B cell (primary cell): ENCODE data around the gene PTPRO. TPM values are rescaled to one million over a fixed set of nuclear protein-coding genes. Genes with fewer than 3 reads are reported as not detected.

Experiments used
- ATAC-seq: fragments of 200-7000 bp; cut with Tn5 transposase; one replicate; pipeline ENCODE4 v1.10.0; 2021; ENCODE audit warnings: low read depth, mild to moderate bottlenecking, moderate number of reproducible peaks, moderate library complexity
- CTCF ChIA-PET: fragments of 350-600 bp; sonication (Branson Sonifier 250); formaldehyde crosslinking; loops from one replicate; lab custom pipeline; 2021; ENCODE audit warnings: antibody characterized with exemption, inconsistent platforms; lab: Charles Lee
- POLR2A ChIA-PET: fragments of 350-600 bp; sonication (Branson Sonifier 250); formaldehyde crosslinking; loops from one replicate; lab custom pipeline; 2021; ENCODE audit warnings: antibody characterized with exemption; lab: Charles Lee
- DNase-seq: peaks from one replicate; pipeline ENCODE4 v3.0.0; 2013
- H2AFZ ChIP-seq: 2 replicates; pipeline ENCODE4 v1.6.1; 2012; ENCODE audit warnings: mild to moderate bottlenecking, low read depth, low read length; ENCODE audit not compliant: insufficient read depth, poor library complexity, severe bottlenecking
- H3K27ac ChIP-seq, 2 donors: 1 replicate in 1 of 2; 2 replicates in 1 of 2; pipeline ENCODE4 v1.5.1; 2012 to 2013; ENCODE audit warnings: low read length in 2 of 2, mild to moderate bottlenecking in 2 of 2, moderate library complexity in 1 of 2
- H3K27me3 ChIP-seq, 4 experiments: fragments of 200-600 bp in 1 of 4; sonication (generic) in 1 of 4; replicated peaks in 1 of 4; 1 replicate in 2 of 4; 2 replicates in 2 of 4; pipeline versions ENCODE4 v1.6.1 to v1.7.0; 2013 to 2016; ENCODE audit warnings: low read length in 3 of 4, mild to moderate bottlenecking in 2 of 4, mixed read lengths in 1 of 4, moderate library complexity in 1 of 4; ENCODE audit not compliant: insufficient read depth in 4 of 4, control insufficient read depth in 3 of 4; ENCODE audit errors: control extremely low read depth in 1 of 4
- H3K36me3 ChIP-seq, 2 experiments: replicated peaks in 1 of 2; 1 replicate in 1 of 2; 2 replicates in 1 of 2; pipeline versions ENCODE4 v1.6.1 to v1.7.1; 2013; ENCODE audit warnings: low read length in 1 of 2; ENCODE audit not compliant: insufficient read depth in 2 of 2, control insufficient read depth in 1 of 2; ENCODE audit errors: control extremely low read depth in 1 of 2, extremely low read depth in 1 of 2
- H3K4me1 ChIP-seq, 2 donors: fragments of 200-600 bp in 1 of 2; sonication (generic) in 1 of 2; 1 replicate in 1 of 2; 2 replicates in 1 of 2; pipeline versions ENCODE4 v1.5.1 to v1.6.1; 2013 to 2017; ENCODE audit warnings: low read length in 2 of 2; ENCODE audit not compliant: control insufficient read depth in 2 of 2, insufficient read depth in 2 of 2
- H3K4me2 ChIP-seq: replicated peaks from 2 replicates; pipeline ENCODE3; 2012; ENCODE audit warnings: mild to moderate bottlenecking, low read depth, low read length; ENCODE audit not compliant: poor library complexity, severe bottlenecking
- H3K4me3 ChIP-seq, 5 experiments: fragments of 200-600 bp in 1 of 5; sonication (generic) in 1 of 5; 1 replicate in 3 of 5; 2 replicates in 2 of 5; pipeline versions ENCODE4 v1.5.1 to v1.7.0; 2011 to 2016; ENCODE audit warnings: low read length in 4 of 5, mild to moderate bottlenecking in 4 of 5, low read depth in 2 of 5, control low read depth in 1 of 5, moderate library complexity in 1 of 5; ENCODE audit not compliant: insufficient read depth in 1 of 5; ENCODE audit errors: control extremely low read depth in 1 of 5, extremely low read depth in 1 of 5
- H3K79me2 ChIP-seq: fragments of 200-600 bp; sonication (generic); one replicate; pipeline ENCODE4 v1.6.0; 2016; ENCODE audit warnings: low read length; ENCODE audit not compliant: control insufficient read depth, insufficient read depth
- H3K9ac ChIP-seq: fragments of 200-600 bp; sonication (generic); 2 replicates; pipeline ENCODE4 v1.6.1; 2017; ENCODE audit warnings: mild to moderate bottlenecking, low read length, moderate library complexity
- H3K9me3 ChIP-seq, 3 donors: one replicate each; pipeline versions ENCODE4 v1.6.1 to v1.7.1; 2013; ENCODE audit warnings: low read length in 2 of 3; ENCODE audit not compliant: control insufficient read depth in 2 of 3, insufficient read depth in 1 of 3; ENCODE audit errors: control extremely low read depth in 1 of 3
- H4K20me1 ChIP-seq: 2 replicates; pipeline ENCODE4 v1.6.0; 2012; ENCODE audit warnings: mild to moderate bottlenecking, low read length; ENCODE audit not compliant: insufficient read depth, control insufficient read depth, poor library complexity, severe bottlenecking
- H3K27ac Mint-ChIP-seq: one replicate; pipeline ENCODE4 v1.8.0; 2021; ENCODE audit warnings: mixed read lengths
- H3K27me3 Mint-ChIP-seq: one replicate; pipeline ENCODE4 v1.8.0; 2021; ENCODE audit warnings: mixed read lengths
- H3K4me1 Mint-ChIP-seq: one replicate; pipeline ENCODE4 v1.8.0; 2021; ENCODE audit warnings: mixed read lengths
- H3K4me3 Mint-ChIP-seq: one replicate; pipeline ENCODE4 v1.8.0; 2021; ENCODE audit warnings: mixed read lengths
- H3K9me3 Mint-ChIP-seq: one replicate; pipeline ENCODE4 v1.8.0; 2022; ENCODE audit warnings: mixed read lengths; ENCODE audit not compliant: insufficient read depth
- CTCF ChIP-seq: fragments of 200-600 bp; IDR thresholded peaks from one replicate; pipeline ENCODE4 v1.8.0; 2022; ENCODE audit warnings: antibody characterized with exemption, mild to moderate bottlenecking
- EZH2 ChIP-seq: IDR thresholded peaks from 2 replicates; pipeline ENCODE4 v1.6.1; 2012; ENCODE audit warnings: borderline replicate concordance, low read depth, mild to moderate bottlenecking, moderate library complexity, low read length; ENCODE audit not compliant: insufficient read depth, poor library complexity, severe bottlenecking
- WGBS: methylation state at CpG from one replicate; pipeline ENCODE4 v1.1.5; 2013; ENCODE audit warnings: missing lambda C conversion rate; ENCODE audit not compliant: insufficient coverage; 5-methylcytosine and 5-hydroxymethylcytosine counted together
- intact Hi-C: fragments of 100-400 bp; cut with micrococcal nuclease; formaldehyde crosslinking; loops from one replicate; pipeline ENCODE4 v1.10.0; 2022
- polyA plus RNA-seq: library from polyadenylated mRNA; depleted of rRNA; stranded (reverse); fragments of >200 nt; gene quantifications from 2 replicates; pipeline ENCODE4 v1.2.3, GENCODE V29; 2012
- total RNA-seq, 2 donors: library from RNA; stranded (reverse); fragments of 120-200 nt in 1 of 2; gene quantifications; 1 replicate in 1 of 2; 2 replicates in 1 of 2; pipeline versions ENCODE4 v1.2.3 to v1.2.4, GENCODE V29; 2013 to 2022

Gene PTPRO
- total and polyA plus RNA-seq, 2 donors (not counting 1 experiment from before 2014, with no cell fraction given) = 23.1 to 23.6 TPM

- no peak overlapping the region for H3K9ac ChIP-seq
- H3K79me2 ChIP-seq = no peaks in the 10 kb centered on the region
- ChIA-PET POLR2A (no interaction called here), CTCF (no interaction called here)
- intact Hi-C loops = no loop called here
- H3K4me3 Mint-ChIP-seq = no peak overlapping the region
- ATAC-seq (no peak), DNase-seq (no peak)
- H3K4me1 ChIP-seq = no peaks in the 10 kb centered on the region
- no peaks in the 10 kb centered on the region for H3K9me3 ChIP-seq
- no peaks in the 10 kb centered on the region for H4K20me1 ChIP-seq
- TF ChIP-seq EZH2 (no peak), CTCF (no peak)
- no peak overlapping the region for H3K4me2 ChIP-seq
- H3K9me3 Mint-ChIP-seq = no peaks in the 10 kb centered on the region
- H3K27ac Mint-ChIP-seq = no peak overlapping the region
- H3K36me3 ChIP-seq = no peaks in the 10 kb centered on the region
- H3K27ac ChIP-seq = no peak overlapping the region
- no peaks in the 10 kb centered on the region for H3K4me1 Mint-ChIP-seq
- H2AFZ ChIP-seq = no peak overlapping the region
- no CpG with 5 or more reads among the region's 2 CpGs for WGBS
- H3K27me3 Mint-ChIP-seq = peaks cover 26% of the 10 kb centered on the region
- no peak overlapping the region for H3K4me3 ChIP-seq
- peaks cover 0 to 3% (median 0%) of the 10 kb centered on the region in 4 experiments for H3K27me3 ChIP-seq
Measured at GRCh38 chr12:15427913-15428312, 105.6 kb downstream of the PTPRO start.

GRCh38 chr12:15428632-15429031 is 106.3 kb downstream of the PTPRO start:
- H3K4me3 Mint-ChIP-seq = no peak overlapping the region
- TF ChIP-seq CTCF = no peak
- Histone ChIP-seq H3K27me3 (peaks cover 0 to 3% (median 0%) of the 10 kb centered on the region in 4 experiments), H4K20me1 (no peaks in the 10 kb centered on the region), H3K79me2 (no peaks in the 10 kb centered on the region), H3K9me3 (no peaks in the 10 kb centered on the region), H3K4me2 (no peak overlapping the region), H3K4me3 (no peak overlapping the region), H3K9ac (no peak overlapping the region), H2AFZ (no peak overlapping the region), H3K4me1 (no peaks in the 10 kb centered on the region), H3K36me3 (no peaks in the 10 kb centered on the region), H3K27ac (no peak overlapping the region)
- ChIA-PET POLR2A (no interaction called here), CTCF (no interaction called here)
- WGBS = 42% methylated on average over 1 of the region's 2 CpGs
- H3K27ac Mint-ChIP-seq = no peak overlapping the region
- H3K4me1 Mint-ChIP-seq = no peaks in the 10 kb centered on the region
- ATAC-seq = no peak
- H3K27me3 Mint-ChIP-seq = peaks cover 27% of the 10 kb centered on the region
- H3K9me3 Mint-ChIP-seq = no peaks in the 10 kb centered on the region
- DNase-seq = no peak
- intact Hi-C loops = no loop called here
